ENCODE data around the gene NEK6.

Gene NEK6

GRCh38 chr9:124394596-124394995, 136.8 kb downstream of the NEK6 start:
- DNase-seq (ENCODE audit: low read depth), result no peak
- no peak overlapping the region for H3K4me3 ChIP-seq (ENCODE audit: low read depth, low read length)
- TF ChIP-seq CTCF (IDR thresholded peaks at IDR 0.05; ENCODE audit: insufficient read depth, low read depth, low read length, missing control alignments), result no peak

- no peak for DNase-seq (ENCODE audit: low read depth)
- H3K4me3 ChIP-seq (ENCODE audit: low read depth, low read length), result no peak overlapping the region
- no peak for TF ChIP-seq CTCF (IDR thresholded peaks at IDR 0.05; ENCODE audit: insufficient read depth, low read depth, low read length, missing control alignments)
These were observed 138.1 kb downstream of the NEK6 start for GRCh38 chr9:124395826-124396225.

GRCh38 chr9:124398191-124398935, 140.6 kb downstream of the NEK6 start:
- TF ChIP-seq CTCF (IDR thresholded peaks at IDR 0.05; ENCODE audit: insufficient read depth, low read depth, low read length, missing control alignments), result no peak

GRCh38 chr9:124399323-124399967, 141.7 kb downstream of the NEK6 start:
- no peak overlapping the region for H3K4me3 ChIP-seq (ENCODE audit: low read depth, low read length)
- TF ChIP-seq CTCF (IDR thresholded peaks at IDR 0.05; ENCODE audit: insufficient read depth, low read depth, low read length, missing control alignments), result no peak

More at GRCh38 chr9:124398191-124398935, 140.6 kb downstream of the NEK6 start:
- no peak for DNase-seq (ENCODE audit: low read depth)
- H3K4me3 ChIP-seq (ENCODE audit: low read depth, low read length), result no peak overlapping the region

GRCh38 chr9:124399968-124400940, 142.5 kb downstream of the NEK6 start:
- DNase-seq (ENCODE audit: low read depth), result no peak

More at GRCh38 chr9:124399323-124399967, 141.7 kb downstream of the NEK6 start:
- no peak for DNase-seq (ENCODE audit: low read depth)

More at GRCh38 chr9:124399968-124400940, 142.5 kb downstream of the NEK6 start:
- no peak overlapping the region for H3K4me3 ChIP-seq (ENCODE audit: low read depth, low read length)
- TF ChIP-seq CTCF (IDR thresholded peaks at IDR 0.05; ENCODE audit: insufficient read depth, low read depth, low read length, missing control alignments), result no peak

Data from GM12865 (cell line).